T-helper 17 cell (primary cell): ENCODE data around the gene AKT1. TPM values are rescaled to one million over a fixed set of nuclear protein-coding genes. Genes with fewer than 3 reads are reported as not detected.
"Not testable (repeated sequence)": the region's sequence is repeated elsewhere in the genome, so short reads cannot be mapped to it uniquely, and the experiment has no call there.

Experiments used
- ATAC-seq: fragments of 150-1000 bp; cut with Tn5 transposase; 2 replicates; pipeline ENCODE4 v1.10.0; 2021; ENCODE audit warnings: mild to moderate bottlenecking, moderate library complexity
- DNase-seq, 3 donors: peaks; one replicate each; pipeline versions ENCODE4 v3.0.0 to v3.0.0-alpha.2; 2020 to 2021
- H3K9me3 ChIP-seq: one replicate; pipeline ENCODE4 v1.7.0; 2013; ENCODE audit warnings: low read length, mild to moderate bottlenecking; ENCODE audit not compliant: control insufficient read depth, poor library complexity, severe bottlenecking
- H3K27ac Mint-ChIP-seq: one replicate; pipeline ENCODE4 v1.8.0; 2022; ENCODE audit warnings: mild to moderate bottlenecking, moderate library complexity, mixed read lengths
- H3K27me3 Mint-ChIP-seq: one replicate; pipeline ENCODE4 v1.8.0; 2022; ENCODE audit warnings: mixed read lengths
- H3K36me3 Mint-ChIP-seq: one replicate; pipeline ENCODE4 v1.8.0; 2022; ENCODE audit warnings: low read depth, mixed read lengths
- H3K4me1 Mint-ChIP-seq: one replicate; pipeline ENCODE4 v1.8.0; 2022; ENCODE audit warnings: mild to moderate bottlenecking, mixed read lengths
- H3K4me3 Mint-ChIP-seq: one replicate; pipeline ENCODE4 v1.8.0; 2022; ENCODE audit warnings: mild to moderate bottlenecking, moderate library complexity, mixed read lengths
- total RNA-seq, 4 donors: library from RNA in 2 of 4; stranded (reverse) in 2 of 4; gene quantifications; one replicate each; pipeline ENCODE4 v1.2.3 and lab custom pipeline; 2022 to 2026

AKT1 gene
- total RNA-seq (10 to 100 TPM; 72.4 to 77.2 TPM), total RNA-seq (lab: John Stamatoyannopoulos, UW) (106 to 187 reads per million in 2 donors)

GRCh38 chr14:104794993-104795780, at the start of gene AKT1:
TSS of gene AKT1 (minus strand) at chr14:104795748. CDS start at chr14:104792643, 3,105 bp downstream.
- DNase-seq (peak in 1 of 3 donors; percentile 35), ATAC-seq (peak; percentile 34)
- H3K27ac Mint-ChIP-seq: peak within 1 kb of the TSS; percentile 89
- H3K4me3 Mint-ChIP-seq: peak within 1 kb of the TSS; percentile 90
- H3K27me3 Mint-ChIP-seq: no peaks in the 10 kb centered on the region
- H3K4me1 Mint-ChIP-seq: peaks cover 38% of the 10 kb centered on the region
- no peaks in the 10 kb centered on the region for H3K9me3 ChIP-seq
- no peaks in the 10 kb centered on the region for H3K36me3 Mint-ChIP-seq

GRCh38 chr14:104845033-104845666, 49.6 kb upstream of the AKT1 start:
- DNase-seq: no peak
- Mint-ChIP-seq H3K27me3 (peaks cover 72% of the 10 kb centered on the region), H3K4me3 (no peak overlapping the region), H3K4me1 (peaks cover 8% of the 10 kb centered on the region), H3K27ac (no peak overlapping the region), H3K36me3 (peaks cover 4% of the 10 kb centered on the region)
- H3K9me3 ChIP-seq: no peaks in the 10 kb centered on the region
- ATAC-seq: no peak

GRCh38 chr14:104844306-104845032, 48.9 kb upstream of the AKT1 start:
- Mint-ChIP-seq H3K4me1 (peaks cover 8% of the 10 kb centered on the region), H3K27ac (no peak overlapping the region), H3K36me3 (peaks cover 4% of the 10 kb centered on the region), H3K4me3 (peak overlapping the region; percentile 31), H3K27me3 (peaks cover 72% of the 10 kb centered on the region)
- ATAC-seq (no peak), DNase-seq (no peak)
- H3K9me3 ChIP-seq: no peaks in the 10 kb centered on the region

GRCh38 chr14:104843442-104844305, 48.1 kb upstream of the AKT1 start:
- H3K27me3 Mint-ChIP-seq: peaks cover 74% of the 10 kb centered on the region
- DNase-seq (no peak), ATAC-seq (no peak)
- H3K9me3 ChIP-seq: no peaks in the 10 kb centered on the region
- H3K27ac Mint-ChIP-seq: no peak overlapping the region
- peaks cover 4% of the 10 kb centered on the region for H3K36me3 Mint-ChIP-seq
- no peak overlapping the region for H3K4me3 Mint-ChIP-seq
- H3K4me1 Mint-ChIP-seq: peaks cover 8% of the 10 kb centered on the region

GRCh38 chr14:104843006-104843405, 47.5 kb upstream of the AKT1 start:
- Mint-ChIP-seq H3K36me3 (peaks cover 4% of the 10 kb centered on the region), H3K4me3 (no peak overlapping the region), H3K4me1 (peaks cover 8% of the 10 kb centered on the region), H3K27me3 (peaks cover 70% of the 10 kb centered on the region), H3K27ac (no peak overlapping the region)
- H3K9me3 ChIP-seq: no peaks in the 10 kb centered on the region
- no peak for ATAC-seq
- DNase-seq: no peak

- Mint-ChIP-seq H3K36me3 (peaks cover 4% of the 10 kb centered on the region), H3K4me1 (peaks cover 8% of the 10 kb centered on the region), H3K27me3 (peaks cover 61% of the 10 kb centered on the region), H3K27ac (no peak overlapping the region), H3K4me3 (peak overlapping the region; percentile 61)
- ATAC-seq (no peak), DNase-seq (no peak)
- no peaks in the 10 kb centered on the region for H3K9me3 ChIP-seq
Measured at GRCh38 chr14:104841730-104842129, 46.2 kb upstream of the AKT1 start.

- ATAC-seq, H3K27ac Mint-ChIP-seq, DNase-seq, H3K4me1 Mint-ChIP-seq, H3K4me3 Mint-ChIP-seq, H3K36me3 Mint-ChIP-seq, H3K9me3 ChIP-seq: not testable (repeated sequence)
- peaks cover 13% of the 10 kb centered on the region for H3K27me3 Mint-ChIP-seq
Measured at GRCh38 chr14:104836171-104836935, 40.8 kb upstream of the AKT1 start.

GRCh38 chr14:104830781-104831180, 35.2 kb upstream of the AKT1 start:
- no peaks in the 10 kb centered on the region for H3K9me3 ChIP-seq
- DNase-seq (no peak), ATAC-seq (no peak)
- Mint-ChIP-seq H3K4me3 (no peak overlapping the region), H3K36me3 (no peaks in the 10 kb centered on the region), H3K27me3 (peaks cover 5% of the 10 kb centered on the region), H3K4me1 (peaks cover 8% of the 10 kb centered on the region), H3K27ac (no peak overlapping the region)

- H3K4me3 Mint-ChIP-seq: peak overlapping the region; percentile 19
- H3K36me3 Mint-ChIP-seq: no peaks in the 10 kb centered on the region
- ATAC-seq (peak; percentile 75), DNase-seq (peak; percentile 41 to 44 (median 44))
- H3K27ac Mint-ChIP-seq: no peak overlapping the region
- peaks cover 12% of the 10 kb centered on the region for H3K4me1 Mint-ChIP-seq
- no peaks in the 10 kb centered on the region for H3K9me3 ChIP-seq
- H3K27me3 Mint-ChIP-seq: peaks cover 5% of the 10 kb centered on the region
Measured at GRCh38 chr14:104827177-104828055, 31.9 kb upstream of the AKT1 start.

- no peak for DNase-seq
- no peak for ATAC-seq
- Mint-ChIP-seq H3K27ac (no peak overlapping the region), H3K4me1 (peaks cover 12% of the 10 kb centered on the region), H3K36me3 (no peaks in the 10 kb centered on the region), H3K4me3 (peak overlapping the region; percentile 19), H3K27me3 (peaks cover 5% of the 10 kb centered on the region)
- no peaks in the 10 kb centered on the region for H3K9me3 ChIP-seq
Measured at GRCh38 chr14:104826861-104827176, 31.3 kb upstream of the AKT1 start.

- H3K4me1 Mint-ChIP-seq: peaks cover 12% of the 10 kb centered on the region
- H3K9me3 ChIP-seq: no peaks in the 10 kb centered on the region
- peak overlapping the region; percentile 19 for H3K4me3 Mint-ChIP-seq
- H3K27ac Mint-ChIP-seq: no peak overlapping the region
- H3K36me3 Mint-ChIP-seq: no peaks in the 10 kb centered on the region
- ATAC-seq (peak; percentile 92), DNase-seq (peak; percentile 94 to 100 (median 99))
- peaks cover 5% of the 10 kb centered on the region for H3K27me3 Mint-ChIP-seq
Measured at GRCh38 chr14:104826189-104826860, 30.8 kb upstream of the AKT1 start.
